Mesendoderm (in vitro differentiated cells): ENCODE data around the gene ZDHHC11B.
"Not testable (repeated sequence)": the region's sequence is repeated elsewhere in the genome, so short reads cannot be mapped to it uniquely, and the experiment has no call there.

Source experiments
- DNase-seq: peaks from one replicate; pipeline ENCODE4 v3.0.0; 2013
- H2AK5ac ChIP-seq: 2 replicates; pipeline ENCODE4 v1.6.1; 2013; ENCODE audit warnings: low read length, inconsistent platforms
- H2BK120ac ChIP-seq: 2 replicates; pipeline ENCODE4 v1.6.1; 2013; ENCODE audit warnings: low read depth, mild to moderate bottlenecking, low read length, moderate library complexity, mixed read lengths
- H2BK15ac ChIP-seq: replicated peaks from 2 replicates; pipeline ENCODE4 v1.6.1; 2013; ENCODE audit warnings: low read depth, mild to moderate bottlenecking, moderate library complexity
- H2BK5ac ChIP-seq: 2 replicates; pipeline ENCODE4 v1.6.1; 2013; ENCODE audit warnings: low read length, inconsistent platforms
- H3K18ac ChIP-seq: 2 replicates; pipeline ENCODE4 v1.6.1; 2013; ENCODE audit warnings: mild to moderate bottlenecking, low read length, mixed read lengths
- H3K23ac ChIP-seq: one replicate; pipeline ENCODE4 v1.6.1; 2013; ENCODE audit warnings: low read length
- H3K27ac ChIP-seq: 2 replicates; pipeline ENCODE4 v1.5.1; 2013; ENCODE audit warnings: low read depth, mild to moderate bottlenecking, inconsistent platforms, low read length, moderate library complexity
- H3K27me3 ChIP-seq: 2 replicates; pipeline ENCODE4 v1.6.1; 2013; ENCODE audit warnings: low read length, control low read depth, mild to moderate bottlenecking, inconsistent platforms; ENCODE audit not compliant: insufficient read depth, poor library complexity
- H3K36me3 ChIP-seq: 2 replicates; pipeline ENCODE4 v1.6.1; 2013; ENCODE audit warnings: low read length, inconsistent platforms; ENCODE audit not compliant: control insufficient read depth, insufficient read depth
- H3K4ac ChIP-seq: one replicate; pipeline ENCODE4 v1.6.1; 2013; ENCODE audit warnings: low read depth, mild to moderate bottlenecking, low read length, moderate library complexity
- H3K4me1 ChIP-seq: 2 replicates; pipeline ENCODE4 v1.6.1; 2013; ENCODE audit warnings: low read depth, low read length, inconsistent platforms; ENCODE audit not compliant: control insufficient read depth
- H3K4me2 ChIP-seq: 2 replicates; pipeline ENCODE4 v1.6.1; 2013; ENCODE audit warnings: low read length
- H3K4me3 ChIP-seq: 2 replicates; pipeline ENCODE4 v1.5.1; 2013; ENCODE audit warnings: mild to moderate bottlenecking, low read length
- H3K56ac ChIP-seq: one replicate; pipeline ENCODE4 v1.6.1; 2013; ENCODE audit warnings: low read length
- H3K79me1 ChIP-seq: 2 replicates; pipeline ENCODE4 v1.6.1; 2013; ENCODE audit warnings: low read length, inconsistent platforms
- H3K79me2 ChIP-seq: 2 replicates; pipeline ENCODE4 v1.6.1; 2013; ENCODE audit warnings: mild to moderate bottlenecking, low read length; ENCODE audit not compliant: control insufficient read depth, insufficient read depth
- H3K9ac ChIP-seq: 2 replicates; pipeline ENCODE4 v1.6.1; 2013; ENCODE audit warnings: low read length, inconsistent platforms
- H4K5ac ChIP-seq: one replicate; pipeline ENCODE4 v1.6.1; 2013; ENCODE audit warnings: low read length
- H4K8ac ChIP-seq: one replicate; pipeline ENCODE4 v1.6.1; 2013; ENCODE audit warnings: low read depth, mild to moderate bottlenecking, control low read depth, low read length, moderate library complexity
- WGBS: extraction: QIAGEN DNeasy Blood & Tissue Kit; methylation state at CpG from one replicate; pipeline ENCODE4 v1.1.7; 2013; ENCODE audit warnings: low lambda C conversion rate, missing lambda C conversion rate; ENCODE audit not compliant: insufficient coverage; ENCODE audit errors: extremely low coverage; 5-methylcytosine and 5-hydroxymethylcytosine counted together

The ZDHHC11B gene

DNA sequence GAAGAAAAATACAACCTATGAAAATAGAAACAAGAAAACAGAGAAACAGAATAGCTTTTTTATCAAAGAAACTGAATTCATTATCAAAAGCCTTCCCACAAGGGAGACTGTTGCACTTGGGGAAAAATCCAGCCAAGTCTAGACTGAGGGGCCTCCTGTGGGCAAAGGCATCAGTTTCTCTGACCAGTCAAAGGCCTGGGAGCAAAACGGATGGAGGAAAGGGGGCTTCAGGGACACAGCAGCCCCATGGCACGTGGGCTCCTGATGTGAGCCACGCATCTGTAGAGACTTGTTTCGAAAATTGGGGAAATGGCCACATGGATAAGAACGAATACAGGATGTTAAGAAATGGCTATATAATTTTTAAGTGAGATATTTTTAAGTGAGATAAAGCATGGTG lies 21.1 kb downstream of the ZDHHC11B start:
- Histone ChIP-seq H3K36me3 (no peaks in the 10 kb centered on the region), H2BK15ac (no peak overlapping the region), H2BK5ac (no peak overlapping the region), H3K79me2 (no peaks in the 10 kb centered on the region), H3K56ac (no peak overlapping the region), H3K4me1 (no peaks in the 10 kb centered on the region), H3K27me3 (no peaks in the 10 kb centered on the region), H3K9ac (no peak overlapping the region), H4K5ac (no peak overlapping the region), H3K18ac (no peak overlapping the region), H3K23ac (no peak overlapping the region), H2AK5ac (no peak overlapping the region), H3K4me2 (no peak overlapping the region), H3K4ac (no peak overlapping the region), H3K79me1 (no peaks in the 10 kb centered on the region), H3K4me3 (no peak overlapping the region), H2BK120ac (no peak overlapping the region), H4K8ac (no peak overlapping the region), H3K27ac (no peak overlapping the region)
- no peak for DNase-seq
- 97% methylated on average over 2 of the region's 5 CpGs for WGBS

DNA sequence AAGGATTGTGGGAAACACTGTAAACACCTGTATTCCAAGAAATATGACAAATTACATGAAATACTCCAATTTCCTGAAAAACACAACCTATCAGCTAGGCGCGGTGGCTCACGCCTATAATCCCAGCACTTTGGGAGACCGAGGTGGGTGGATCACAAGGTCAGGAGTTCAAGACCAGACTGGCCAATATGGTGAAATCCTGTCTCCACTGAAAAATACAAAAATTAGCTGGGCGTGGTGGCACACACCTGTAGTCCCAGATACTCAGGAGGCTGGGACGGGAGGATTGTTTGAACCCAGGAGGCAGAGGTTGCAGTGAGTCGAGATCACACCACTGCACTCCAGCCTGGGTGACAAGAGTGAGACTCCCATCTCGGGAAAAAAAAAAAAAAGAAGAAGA lies 21.5 kb downstream of the ZDHHC11B start:
- H4K5ac ChIP-seq, H3K23ac ChIP-seq, H3K79me1 ChIP-seq, H2AK5ac ChIP-seq, H3K27ac ChIP-seq, H3K4me3 ChIP-seq, H2BK5ac ChIP-seq, H3K9ac ChIP-seq, H3K36me3 ChIP-seq, H3K4me1 ChIP-seq, H3K79me2 ChIP-seq, H3K4ac ChIP-seq, H4K8ac ChIP-seq, DNase-seq, H2BK15ac ChIP-seq, H2BK120ac ChIP-seq, H3K56ac ChIP-seq, H3K27me3 ChIP-seq, H3K18ac ChIP-seq, H3K4me2 ChIP-seq: not testable (repeated sequence)
- WGBS, result no CpG with 5 or more reads among the region's 8 CpGs

DNA sequence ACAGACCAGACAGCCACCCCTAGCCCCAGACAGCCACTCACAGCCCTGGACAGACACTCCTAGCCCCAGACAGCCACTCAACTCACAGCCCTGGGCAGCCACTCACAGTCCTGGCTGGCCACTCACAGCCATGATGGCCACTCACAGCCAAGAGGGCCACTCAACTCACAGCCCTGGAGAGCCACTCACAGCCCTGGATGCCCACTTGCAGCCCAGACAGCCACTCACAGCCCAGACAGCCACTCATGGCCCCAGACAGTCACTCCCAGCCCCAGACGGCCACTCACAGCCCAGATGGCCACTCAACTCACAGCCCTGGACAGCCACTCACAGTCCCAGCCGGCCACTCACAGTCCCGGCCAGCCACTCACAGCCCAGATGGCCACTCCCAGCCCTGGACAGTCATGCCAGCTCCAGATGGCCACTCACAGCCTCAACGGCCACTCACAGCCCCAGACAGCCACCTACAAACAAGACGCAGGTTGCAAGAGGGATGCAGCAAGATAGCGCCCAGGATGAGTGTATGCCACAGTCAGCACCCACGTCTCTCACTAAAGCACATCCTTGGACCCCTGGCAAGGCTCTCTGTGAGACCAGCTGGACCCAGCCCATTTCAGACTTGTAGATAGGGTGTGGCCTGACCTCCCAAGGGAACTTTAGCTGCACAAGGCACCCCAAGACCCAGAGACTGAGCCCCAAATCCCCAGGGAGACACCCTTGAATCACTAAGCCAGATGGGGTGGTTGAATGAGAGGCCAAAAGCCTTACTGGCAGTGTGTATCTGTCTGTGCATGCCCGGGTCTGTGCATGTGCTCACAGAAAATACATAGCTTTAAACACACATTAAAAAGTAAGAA lies 22.4 kb downstream of the ZDHHC11B start:
- H2BK120ac ChIP-seq, result no peak overlapping the region
- no peak for DNase-seq
- no peak overlapping the region for H2BK15ac ChIP-seq
- H2AK5ac ChIP-seq, result no peak overlapping the region
- no peaks in the 10 kb centered on the region for H3K36me3 ChIP-seq
- no peak overlapping the region for H3K27ac ChIP-seq
- H3K4me1 ChIP-seq, result no peaks in the 10 kb centered on the region
- no peak overlapping the region for H3K18ac ChIP-seq
- no peaks in the 10 kb centered on the region for H3K79me1 ChIP-seq
- H4K5ac ChIP-seq, result no peak overlapping the region
- WGBS, result no CpG with 5 or more reads among the region's 8 CpGs
- H3K56ac ChIP-seq, result no peak overlapping the region
- no peak overlapping the region for H3K4me2 ChIP-seq
- no peak overlapping the region for H3K23ac ChIP-seq
- no peak overlapping the region for H3K4ac ChIP-seq
- no peak overlapping the region for H3K9ac ChIP-seq
- no peaks in the 10 kb centered on the region for H3K27me3 ChIP-seq
- H4K8ac ChIP-seq, result no peak overlapping the region
- H3K79me2 ChIP-seq, result no peaks in the 10 kb centered on the region
- H3K4me3 ChIP-seq, result no peak overlapping the region
- H2BK5ac ChIP-seq, result no peak overlapping the region

DNA sequence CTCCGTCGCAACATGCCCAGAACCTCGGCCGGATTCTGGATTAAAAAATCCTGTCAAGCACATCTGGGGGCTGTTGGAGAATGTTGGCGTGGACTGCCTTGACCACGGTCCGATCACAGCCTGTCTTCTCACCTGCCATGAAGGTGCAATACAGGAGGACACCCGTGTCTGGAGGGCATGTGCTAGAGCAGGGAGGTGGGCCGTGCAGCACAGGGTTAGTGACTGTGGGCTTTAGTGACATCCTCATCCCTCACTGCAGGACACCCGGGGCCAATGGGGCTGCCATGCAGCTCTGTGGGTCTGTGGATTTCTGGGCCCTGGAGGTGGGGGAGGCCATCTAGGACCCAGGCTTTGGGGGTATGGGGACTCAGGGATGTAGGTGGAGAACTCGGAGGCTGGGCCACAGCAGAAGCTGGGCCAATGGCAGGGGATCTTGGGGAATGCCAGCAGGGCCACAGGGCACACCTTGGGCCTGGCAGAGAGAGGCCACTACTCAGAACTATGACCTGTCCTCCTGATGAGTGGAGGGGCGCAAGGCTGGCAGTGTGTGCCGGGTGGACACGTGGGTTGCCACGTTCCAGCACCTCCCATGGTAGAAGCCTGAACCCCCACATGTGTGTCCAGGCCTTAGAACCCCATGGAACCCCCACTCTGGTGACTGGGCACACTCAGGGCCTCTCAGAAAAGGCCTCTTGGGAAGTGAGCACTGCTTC lies 23.3 kb downstream of the ZDHHC11B start:
- Histone ChIP-seq H3K79me1 (no peaks in the 10 kb centered on the region), H3K9ac (no peak overlapping the region), H4K5ac (no peak overlapping the region), H3K23ac (no peak overlapping the region), H3K56ac (no peak overlapping the region), H3K27me3 (no peaks in the 10 kb centered on the region), H3K18ac (no peak overlapping the region), H2AK5ac (no peak overlapping the region), H2BK120ac (no peak overlapping the region), H4K8ac (no peak overlapping the region), H3K4me1 (no peaks in the 10 kb centered on the region), H3K79me2 (no peaks in the 10 kb centered on the region), H2BK15ac (no peak overlapping the region), H3K36me3 (no peaks in the 10 kb centered on the region), H2BK5ac (no peak overlapping the region), H3K27ac (no peak overlapping the region), H3K4me3 (no peak overlapping the region), H3K4ac (no peak overlapping the region), H3K4me2 (no peak overlapping the region)
- WGBS, result no CpG with 5 or more reads among the region's 15 CpGs
- DNase-seq, result no peak

DNA sequence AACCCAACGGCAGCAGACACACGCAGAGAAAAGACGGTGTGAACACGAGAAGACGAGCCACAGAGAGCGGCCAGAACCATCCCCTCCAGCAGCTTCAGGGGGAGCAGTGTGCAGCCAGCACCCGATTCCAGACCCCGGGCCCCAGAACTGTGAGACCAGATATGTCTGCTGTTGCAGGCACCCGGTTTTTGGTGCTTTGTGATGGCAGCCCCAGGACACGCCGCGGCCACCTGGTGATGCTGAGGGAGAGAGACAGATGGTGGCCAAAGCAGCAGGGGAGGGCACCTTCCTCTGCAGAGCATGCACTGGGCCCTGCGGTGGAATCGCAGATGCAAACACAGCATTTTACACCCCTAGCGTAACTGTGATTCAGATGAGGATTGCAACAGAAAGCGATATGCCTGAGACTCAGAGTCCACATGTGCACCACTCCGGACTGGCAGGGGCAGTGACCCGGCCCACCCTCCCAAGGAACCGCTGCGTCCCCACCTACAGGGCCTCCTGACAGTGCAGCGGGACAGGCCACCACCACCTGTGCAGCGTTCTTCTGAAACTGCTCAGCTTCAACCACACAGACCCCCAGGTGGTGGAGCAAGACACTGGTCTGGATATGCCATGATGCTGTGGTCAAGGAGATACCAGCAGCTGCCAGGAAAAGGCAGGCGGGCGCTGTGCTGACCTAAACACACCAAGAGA lies 24.0 kb downstream of the ZDHHC11B start:
- Histone ChIP-seq H3K4me2 (no peak overlapping the region), H3K23ac (no peak overlapping the region), H4K5ac (no peak overlapping the region), H3K4me3 (no peak overlapping the region), H2AK5ac (no peak overlapping the region), H3K27ac (no peak overlapping the region), H2BK120ac (no peak overlapping the region), H3K9ac (no peak overlapping the region), H3K79me1 (no peaks in the 10 kb centered on the region), H3K79me2 (no peaks in the 10 kb centered on the region), H3K4ac (no peak overlapping the region), H2BK15ac (no peak overlapping the region), H3K27me3 (no peaks in the 10 kb centered on the region), H3K56ac (no peak overlapping the region), H3K4me1 (no peaks in the 10 kb centered on the region), H2BK5ac (no peak overlapping the region), H4K8ac (no peak overlapping the region), H3K18ac (no peak overlapping the region), H3K36me3 (no peaks in the 10 kb centered on the region)
- WGBS, result no CpG with 5 or more reads among the region's 24 CpGs
- DNase-seq, result no peak
